Activated CD4-positive, alpha-beta T cell treated with anti-CD3 and anti-CD28 coated beads, Interleukin-2, amount 10 ng/mL, durations not matched to agents 7 days and 5 days (primary cell): ENCODE data around the gene SYNM. TPM values are rescaled to one million over a fixed set of nuclear protein-coding genes. Genes with fewer than 3 reads are reported as not detected.

ENCODE experiments used
- CTCF ChIA-PET: fragments of 350-600 bp; sonication (Branson Sonifier 250); formaldehyde crosslinking; loops from one replicate; lab custom pipeline; 2021; ENCODE audit warnings: antibody characterized with exemption; lab: Charles Lee
- POLR2A ChIA-PET: fragments of 350-600 bp; sonication (Branson Sonifier 250); formaldehyde crosslinking; loops from one replicate; lab custom pipeline; 2021; ENCODE audit warnings: antibody characterized with exemption; lab: Charles Lee
- DNase-seq: peaks from one replicate; pipeline ENCODE4 v3.0.0-alpha.2; 2020
- H3K27ac Mint-ChIP-seq: one replicate; pipeline ENCODE4 v1.8.0; 2021; ENCODE audit warnings: mild to moderate bottlenecking, moderate library complexity, mixed read lengths
- H3K27me3 Mint-ChIP-seq: one replicate; pipeline ENCODE4 v1.8.0; 2021; ENCODE audit warnings: mixed read lengths
- H3K36me3 Mint-ChIP-seq: one replicate; pipeline ENCODE4 v1.8.0; 2021; ENCODE audit warnings: low read depth, mixed read lengths
- H3K4me1 Mint-ChIP-seq: one replicate; pipeline ENCODE4 v1.8.0; 2021; ENCODE audit warnings: mixed read lengths
- H3K4me3 Mint-ChIP-seq: one replicate; pipeline ENCODE4 v1.8.0; 2021; ENCODE audit warnings: mild to moderate bottlenecking, moderate library complexity, mixed read lengths
- H3K9me3 Mint-ChIP-seq: one replicate; pipeline ENCODE4 v1.8.0; 2021; ENCODE audit warnings: mixed read lengths
- total RNA-seq, 2 experiments: library from RNA; stranded (reverse); gene quantifications; one replicate each; pipeline ENCODE4 v1.2.3, GENCODE V29; 2021

SYNM gene
- total RNA-seq, 2 experiments from 2014 or later = 0.08 to 0.12 TPM

- Mint-ChIP-seq H3K4me3 (no peak overlapping the region), H3K36me3 (no peaks in the 10 kb centered on the region)
- CTCF ChIA-PET = interaction anchor here (0.6 kb wide), 1 partner anchor 432 kb away, joined by 3 read pairs; no protein-coding TSS in a partner anchor
These were observed 75.4 kb downstream of the SYNM start for GRCh38 chr15:99180086-99180963.

GRCh38 chr15:99180964-99181306 lies 76.1 kb downstream of the SYNM start:
- H3K4me3 Mint-ChIP-seq = no peak overlapping the region
- H3K27ac Mint-ChIP-seq = no peak overlapping the region

More at GRCh38 chr15:99180086-99180963, 75.4 kb downstream of the SYNM start:
- no peaks in the 10 kb centered on the region for H3K9me3 Mint-ChIP-seq
- POLR2A ChIA-PET = no interaction called here
- H3K27me3 Mint-ChIP-seq = no peaks in the 10 kb centered on the region
- H3K27ac Mint-ChIP-seq = no peak overlapping the region
- no peak for DNase-seq
- no peaks in the 10 kb centered on the region for H3K4me1 Mint-ChIP-seq

GRCh38 chr15:99181545-99181971 lies 76.7 kb downstream of the SYNM start:
- POLR2A ChIA-PET = no interaction called here
- H3K27me3 Mint-ChIP-seq = no peaks in the 10 kb centered on the region
- CTCF ChIA-PET = no interaction called here
- no peak overlapping the region for H3K27ac Mint-ChIP-seq
- no peak for DNase-seq
- H3K9me3 Mint-ChIP-seq = no peaks in the 10 kb centered on the region
- no peaks in the 10 kb centered on the region for H3K36me3 Mint-ChIP-seq
- H3K4me3 Mint-ChIP-seq = no peak overlapping the region
- no peaks in the 10 kb centered on the region for H3K4me1 Mint-ChIP-seq

More at GRCh38 chr15:99180964-99181306, 76.1 kb downstream of the SYNM start:
- ChIA-PET CTCF (no interaction called here), POLR2A (no interaction called here)
- Mint-ChIP-seq H3K9me3 (no peaks in the 10 kb centered on the region), H3K4me1 (no peaks in the 10 kb centered on the region), H3K36me3 (no peaks in the 10 kb centered on the region), H3K27me3 (no peaks in the 10 kb centered on the region)
- DNase-seq = no peak

- H3K9me3 Mint-ChIP-seq = no peaks in the 10 kb centered on the region
- H3K4me3 Mint-ChIP-seq = no peak overlapping the region
- H3K4me1 Mint-ChIP-seq = no peaks in the 10 kb centered on the region
- POLR2A ChIA-PET = no interaction called here
- no peak for DNase-seq
- H3K27me3 Mint-ChIP-seq = no peaks in the 10 kb centered on the region
- H3K36me3 Mint-ChIP-seq = no peaks in the 10 kb centered on the region
- CTCF ChIA-PET = no interaction called here
- H3K27ac Mint-ChIP-seq = no peak overlapping the region
These were observed 77.9 kb downstream of the SYNM start for GRCh38 chr15:99182791-99183190.

Other genes starting within 250 kb of the SYNM start
- not detected for gene PGPEP1L, start 97.3 kb upstream of the SYNM start, total RNA-seq
- 1 to 10 TPM; 1.6 to 3.1 TPM for gene TTC23, start 144.5 kb downstream of the SYNM start, total RNA-seq
- 10 to 100 TPM; 19.2 to 26.0 TPM for gene LRRC28, start 146.4 kb downstream of the SYNM start, total RNA-seq